CD4-positive, alpha-beta T cell treated with Interleukin-4 for 1 hour (primary cell): ENCODE results near the gene ALPP.
"Not testable (repeated sequence)": the region's sequence is repeated elsewhere in the genome, so short reads cannot be mapped to it uniquely, and the experiment has no call there.

Experiments
- DNase-seq, 2 donors: peaks; one replicate each; pipeline ENCODE4 v3.0.0-alpha.2; 2020 to 2022

The ALPP gene

GRCh38 chr2:232407428-232408150, 29.0 kb downstream of the ALPP start:
- not testable (repeated sequence) for DNase-seq

DNA sequence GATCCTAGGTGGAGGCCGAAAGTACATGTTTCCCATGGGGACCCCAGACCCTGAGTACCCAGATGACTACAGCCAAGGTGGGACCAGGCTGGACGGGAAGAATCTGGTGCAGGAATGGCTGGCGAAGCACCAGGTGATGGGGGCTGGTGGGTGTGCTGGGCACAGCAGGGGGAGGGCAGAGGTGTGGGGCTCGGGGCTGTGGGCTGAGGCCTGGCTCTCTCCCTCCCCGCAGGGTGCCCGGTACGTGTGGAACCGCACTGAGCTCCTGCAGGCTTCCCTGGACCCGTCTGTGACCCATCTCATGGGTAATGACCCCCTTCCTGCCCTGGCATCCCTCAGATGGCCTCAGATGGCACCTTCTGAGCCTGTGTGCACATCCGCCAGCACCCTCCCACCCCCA, 29.7 kb downstream of the ALPP start:
- not testable (repeated sequence) for DNase-seq

DNA sequence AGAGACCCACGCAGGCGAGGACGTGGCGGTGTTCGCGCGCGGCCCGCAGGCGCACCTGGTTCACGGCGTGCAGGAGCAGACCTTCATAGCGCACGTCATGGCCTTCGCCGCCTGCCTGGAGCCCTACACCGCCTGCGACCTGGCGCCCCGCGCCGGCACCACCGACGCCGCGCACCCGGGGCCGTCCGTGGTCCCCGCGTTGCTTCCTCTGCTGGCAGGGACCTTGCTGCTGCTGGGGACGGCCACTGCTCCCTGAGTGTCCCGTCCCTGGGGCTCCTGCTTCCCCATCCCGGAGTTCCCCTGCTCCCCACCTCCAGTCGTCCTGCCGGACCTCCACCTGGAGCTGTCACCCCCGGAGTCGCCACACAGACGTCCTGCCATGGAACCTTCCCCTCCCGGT, 31.1 kb downstream of the ALPP start:
- DNase-seq = not testable (repeated sequence)

DNA sequence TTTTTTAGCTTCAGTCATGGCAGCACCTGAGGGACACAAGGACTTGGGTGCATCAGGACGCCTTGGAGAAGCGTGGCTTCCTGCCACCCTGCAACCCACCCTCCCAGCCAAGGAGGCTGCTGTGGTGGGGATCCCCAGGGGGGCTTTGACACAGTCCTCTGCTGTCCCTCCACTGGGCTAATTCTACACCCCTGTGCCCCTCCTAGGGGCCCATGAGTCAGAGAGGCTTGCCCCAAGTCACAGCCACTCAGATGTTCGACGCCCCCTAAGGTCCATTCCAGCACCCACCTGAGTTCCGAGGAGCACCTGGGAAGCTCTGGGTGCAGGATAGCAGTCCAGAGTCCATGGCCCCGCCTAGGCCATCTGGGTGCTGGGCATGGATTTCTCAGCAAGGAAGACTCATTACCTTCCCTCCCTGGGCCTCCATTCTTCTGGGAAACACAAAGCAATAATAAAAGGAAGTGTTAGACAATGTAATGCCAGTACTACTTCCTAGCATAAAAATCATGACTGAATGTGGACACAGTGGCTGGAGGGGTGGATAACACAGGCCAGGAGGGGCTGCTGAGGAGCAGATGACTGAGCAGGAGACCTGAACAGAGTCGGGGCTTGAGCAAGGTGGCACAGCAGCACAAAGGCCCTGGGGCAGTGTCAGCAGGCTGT, 31.8 kb downstream of the ALPP start:
- no peak for DNase-seq

DNA sequence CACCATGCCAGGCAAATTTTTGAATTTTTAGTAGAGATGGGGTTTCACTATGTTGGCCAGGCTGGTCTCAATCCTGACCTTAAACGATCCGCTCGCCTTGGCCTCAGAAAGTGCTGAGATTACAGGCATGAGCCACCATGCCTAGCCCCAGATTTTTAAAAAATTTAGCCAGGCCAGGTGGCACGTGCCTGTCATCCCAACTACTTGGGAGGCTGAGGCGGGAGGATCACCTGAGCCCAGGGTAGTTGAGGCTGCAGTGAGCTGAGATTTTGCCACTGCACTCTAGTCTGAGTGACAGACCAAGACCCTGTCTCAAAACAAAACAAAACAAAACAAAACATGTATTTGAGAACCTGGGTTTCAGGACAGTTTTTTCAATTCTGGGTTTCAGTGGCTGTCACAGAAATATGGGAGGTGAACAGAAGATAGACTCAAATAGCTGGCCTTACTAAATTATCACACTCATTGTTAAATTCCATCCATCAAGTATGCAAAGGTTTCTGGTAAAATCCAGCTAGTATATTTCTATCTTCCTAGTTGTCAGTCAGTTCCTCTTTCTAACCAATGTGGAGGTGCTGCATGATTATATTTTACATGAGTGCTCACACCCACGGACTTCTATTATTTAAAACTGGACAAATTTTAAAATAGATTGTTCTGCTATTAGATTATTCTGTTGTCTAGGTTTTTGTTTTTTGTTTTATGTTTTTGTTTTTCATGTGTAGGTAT, 33.5 kb downstream of the ALPP start:
- no peak for DNase-seq

DNA sequence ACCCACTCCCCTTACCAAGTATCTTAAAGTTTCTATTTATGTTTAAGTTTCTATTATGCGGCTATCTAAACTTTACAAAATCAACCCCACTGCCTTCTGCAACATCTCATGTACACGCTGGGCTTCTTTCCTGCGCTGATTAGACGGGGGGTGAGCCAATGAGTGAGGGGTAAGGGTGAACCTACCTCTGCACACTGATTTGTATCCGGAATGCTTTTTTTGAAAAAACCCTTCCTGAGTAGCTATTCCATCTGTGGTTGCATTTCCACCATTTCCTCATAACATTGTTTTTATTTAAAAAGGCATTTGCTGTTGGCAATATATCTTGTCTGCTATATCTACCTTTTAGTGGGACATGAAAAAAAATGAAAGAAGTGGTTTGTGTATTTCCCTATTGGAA, 34.4 kb downstream of the ALPP start:
- DNase-seq = no peak

GRCh38 chr2:232415138-232415690, 36.7 kb downstream of the ALPP start:
- no peak for DNase-seq

GRCh38 chr2:232415736-232416520, 37.4 kb downstream of the ALPP start:
- DNase-seq = no peak

DNA sequence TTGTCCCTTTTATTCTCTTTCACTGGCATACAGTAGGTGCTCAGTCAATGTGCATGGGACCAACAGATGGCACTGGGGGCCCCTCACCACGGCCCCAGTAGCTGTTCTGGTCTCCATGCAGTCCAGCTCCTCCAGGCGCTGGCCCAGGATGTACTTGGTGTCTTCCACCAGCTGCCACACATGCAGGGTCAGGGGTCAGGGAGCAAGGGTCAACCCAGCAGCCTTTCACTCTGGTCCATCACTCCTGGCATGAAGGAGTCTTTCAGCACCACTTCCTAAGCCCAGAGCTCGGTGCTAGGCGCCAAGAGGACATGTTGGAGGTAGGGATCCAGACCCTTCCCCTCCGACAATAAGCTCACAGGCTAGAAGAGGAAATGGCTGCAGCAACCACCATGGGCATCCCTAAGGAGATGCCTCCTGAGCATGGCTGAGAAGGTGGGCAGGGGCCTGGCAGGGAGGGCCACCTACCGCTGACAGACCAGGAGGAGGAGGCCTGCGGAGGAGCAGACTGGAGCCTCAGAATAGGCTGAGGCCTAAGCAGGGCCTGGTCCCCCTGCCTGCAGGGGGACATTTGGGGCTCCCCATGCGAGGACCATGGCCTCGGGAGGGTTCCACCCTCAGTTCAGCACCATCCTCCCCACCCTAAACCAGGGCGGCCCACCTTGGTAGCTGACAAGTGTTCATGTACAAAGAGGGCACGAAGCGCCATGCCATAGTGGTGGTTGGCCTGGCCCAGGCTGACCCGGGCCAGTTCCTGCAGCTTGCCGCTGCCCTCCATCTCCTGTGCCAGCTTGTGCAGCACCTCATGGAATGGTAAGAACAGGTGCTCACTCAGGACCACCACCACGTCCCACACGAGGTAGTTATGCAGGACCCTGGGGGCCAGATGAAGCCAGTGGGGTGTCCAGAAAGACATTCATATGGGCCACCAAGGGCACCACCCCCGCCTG, 38.2 kb downstream of the ALPP start:
- DNase-seq = no peak

- DNase-seq = no peak
These were observed 38.9 kb downstream of the ALPP start for GRCh38 chr2:232417489-232417888.

GRCh38 chr2:232418056-232418455, 39.5 kb downstream of the ALPP start:
- DNase-seq = no peak

DNA sequence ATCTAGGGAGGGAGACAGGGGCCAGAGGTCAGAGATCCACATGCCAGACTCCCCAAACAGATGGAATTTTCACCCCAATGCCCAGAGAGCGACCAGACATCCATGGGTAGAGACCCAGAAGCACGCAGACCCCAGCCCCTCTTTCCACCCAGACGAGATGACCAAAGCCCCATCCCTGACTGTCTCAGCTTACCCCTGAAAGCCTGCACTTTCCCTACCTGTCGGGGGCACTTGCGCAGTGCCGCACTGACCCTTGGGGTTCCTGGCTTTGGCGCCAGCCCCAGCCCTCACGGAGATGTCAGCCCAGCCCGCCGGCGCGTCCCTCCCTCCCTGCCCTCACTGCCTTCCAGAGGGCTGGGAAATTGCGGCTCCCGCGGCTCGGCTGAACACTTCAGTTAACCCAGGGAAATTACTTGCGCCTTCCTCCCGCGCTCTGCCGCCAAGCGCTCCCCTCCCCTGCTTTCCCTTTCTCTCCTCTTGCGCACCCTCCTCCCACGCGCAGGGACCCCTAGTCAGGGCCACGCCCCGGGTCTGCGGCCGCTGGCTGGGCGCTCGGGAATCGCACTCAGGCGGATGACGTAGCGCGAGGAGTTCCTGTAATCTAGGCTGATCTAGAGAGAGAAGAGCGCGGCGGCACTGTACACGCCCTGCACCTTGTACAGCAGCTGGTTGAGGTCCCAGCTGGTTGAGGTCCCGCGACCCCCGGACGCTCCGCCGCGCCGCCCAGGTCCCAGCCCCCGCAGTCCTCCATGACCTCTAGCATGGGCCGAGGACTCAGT, 40.1 kb downstream of the ALPP start:
- no peak for DNase-seq

DNA sequence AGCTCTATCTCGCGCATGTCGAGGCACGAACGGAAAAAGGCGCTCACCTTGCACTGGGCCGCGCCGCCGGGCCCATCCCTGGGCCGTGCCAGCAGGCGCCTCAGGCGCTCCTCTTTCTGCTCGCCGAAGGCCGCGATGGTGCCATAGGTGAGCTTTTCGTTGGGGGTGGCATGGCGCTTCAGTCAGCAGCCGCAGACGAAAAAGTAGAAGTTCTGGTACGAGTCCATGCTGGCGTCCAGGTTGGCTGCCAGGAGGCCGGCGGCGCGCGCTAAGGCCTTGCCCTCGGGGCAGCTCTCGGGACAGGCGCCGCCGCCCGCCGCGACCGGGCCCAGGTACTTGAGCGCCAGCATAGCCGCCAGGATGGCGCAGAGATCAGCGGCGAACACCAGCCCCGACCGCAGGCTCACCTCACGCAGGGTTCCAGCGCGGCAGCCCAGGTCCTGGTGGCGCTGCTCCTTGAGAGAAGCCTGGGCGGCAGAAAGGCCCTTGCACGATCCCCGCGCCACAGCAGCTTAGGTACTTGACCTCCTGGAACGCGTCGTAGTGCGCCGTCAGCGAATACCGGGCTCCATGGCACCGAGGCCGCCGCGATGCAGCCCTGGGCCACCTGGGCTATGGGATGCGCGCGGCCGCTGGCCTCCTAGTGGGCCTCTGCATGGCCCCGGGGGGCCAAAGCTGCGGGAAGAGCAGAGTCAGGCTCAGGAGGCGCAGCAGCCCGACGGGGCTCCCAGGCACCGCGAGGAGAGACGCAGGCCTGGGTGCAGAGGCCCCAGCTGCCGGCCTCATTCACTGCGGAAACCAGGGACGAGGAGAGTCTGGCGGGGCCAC, 40.9 kb downstream of the ALPP start:
- no peak for DNase-seq

DNA sequence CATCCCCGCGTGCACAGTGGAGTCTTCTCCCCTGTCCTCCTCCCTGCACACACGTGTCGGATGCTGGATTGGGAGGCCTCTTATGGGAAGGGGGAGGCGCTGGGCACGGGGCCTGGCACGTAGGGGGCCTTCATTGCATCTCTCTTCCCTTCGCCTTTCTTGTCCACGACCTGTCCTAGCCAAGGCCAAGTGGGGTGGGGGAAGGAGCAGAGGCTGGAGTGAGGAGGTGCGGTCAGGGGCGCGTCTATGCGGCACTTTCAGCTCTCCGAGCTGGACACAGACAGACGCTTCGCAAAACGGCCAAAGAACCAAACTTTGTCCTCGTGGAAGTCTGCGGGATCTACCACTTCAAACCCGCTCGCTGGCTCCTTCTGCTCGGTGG, 41.5 kb downstream of the ALPP start:
- no peak for DNase-seq

DNA sequence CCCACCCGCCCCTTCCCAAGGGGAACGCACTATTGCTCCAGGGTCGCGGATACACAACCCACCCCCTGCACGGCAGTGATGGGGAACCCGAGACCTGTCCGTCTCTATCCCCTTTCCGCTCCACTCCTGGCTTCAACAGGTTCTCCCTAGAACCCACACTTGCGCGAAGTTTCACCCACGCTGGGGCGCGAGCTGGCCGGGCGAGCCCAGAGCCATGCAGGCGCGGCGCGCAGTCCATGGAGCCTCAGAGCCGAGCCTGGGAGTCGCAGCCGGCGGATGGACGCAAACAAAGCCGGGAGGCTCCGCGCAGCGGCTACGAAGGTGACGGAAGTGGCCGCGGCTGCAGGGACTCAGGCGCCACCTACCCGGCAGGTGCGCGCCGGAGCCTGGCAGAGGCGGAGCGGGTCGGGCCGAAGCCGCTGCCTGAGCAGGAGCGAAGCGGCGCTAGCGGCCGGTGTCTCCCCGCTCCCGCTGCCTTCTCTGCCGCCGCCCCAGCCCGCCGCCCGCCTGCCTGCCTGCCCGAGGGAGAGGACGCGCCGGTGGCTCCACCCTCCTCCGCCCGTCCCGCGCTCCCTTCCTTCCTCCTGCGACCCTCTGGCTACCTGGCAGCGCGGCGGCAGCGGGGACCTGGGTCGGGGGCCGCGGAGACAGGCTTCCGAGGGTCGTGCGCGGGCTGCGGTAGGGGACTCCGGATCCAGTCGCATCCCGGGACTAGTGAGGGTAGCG, 42.1 kb downstream of the ALPP start:
- DNase-seq = no peak

DNA sequence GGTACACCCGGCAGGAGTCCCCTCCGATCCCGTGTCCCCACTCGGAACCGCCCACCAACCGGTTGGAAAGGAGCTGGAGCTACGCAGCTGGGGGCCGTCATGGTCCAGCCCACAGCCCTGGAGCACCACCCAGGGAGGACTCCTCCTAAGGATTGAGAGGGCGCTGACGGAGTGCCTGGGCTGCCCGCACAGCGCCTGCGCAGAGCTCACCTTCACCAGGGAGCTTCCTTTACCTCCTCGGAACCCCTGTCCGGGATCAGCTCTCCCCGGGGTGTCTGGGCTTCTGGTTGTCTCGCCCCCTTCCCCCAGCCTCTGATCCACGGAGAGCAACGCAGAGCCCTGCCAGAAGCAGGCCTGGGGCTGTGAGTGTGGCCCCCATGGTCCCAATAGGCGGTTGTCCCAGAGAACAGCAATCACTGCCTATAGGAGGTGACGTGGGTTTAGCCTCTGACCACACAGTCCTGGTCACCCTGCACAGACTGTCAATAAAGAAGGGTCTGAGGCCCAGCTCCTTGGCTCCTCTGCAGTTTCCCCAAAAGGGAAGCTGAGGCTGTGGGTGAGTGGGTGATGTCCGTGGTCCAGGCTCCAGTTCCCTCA, 42.7 kb downstream of the ALPP start:
- DNase-seq = no peak

- DNase-seq = no peak
These were observed 43.5 kb downstream of the ALPP start for GRCh38 chr2:232422051-232422450.

- not testable (repeated sequence) for DNase-seq
These were observed 44.4 kb downstream of the ALPP start for GRCh38 chr2:232422996-232423395.

DNA sequence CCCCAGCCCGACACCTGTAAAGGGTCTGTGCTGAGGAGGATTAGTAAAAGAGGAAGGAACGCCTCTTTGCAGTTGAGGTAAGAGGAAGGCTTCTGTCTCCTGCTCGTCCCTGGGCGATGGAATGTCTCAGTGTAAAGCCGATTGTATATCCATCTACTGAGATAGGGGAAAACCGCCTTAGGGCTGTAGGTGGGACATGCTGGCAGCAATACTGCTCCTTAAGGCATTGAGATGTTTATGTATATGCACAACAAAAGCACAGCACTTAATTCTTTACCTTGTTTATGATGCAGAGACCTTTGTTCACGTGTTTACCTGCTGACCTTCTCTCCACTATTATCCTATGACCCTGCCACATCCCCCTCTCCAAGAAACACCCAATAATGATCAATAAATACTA, 44.9 kb downstream of the ALPP start:
- not testable (repeated sequence) for DNase-seq
